NCI-H2081 (cell line): ENCODE measurements around the gene HSD11B2.

Experiments used
- DNase-seq, 2 experiments: peaks; one replicate each; lab custom pipeline; 2025; lab: John Stamatoyannopoulos, UW

The HSD11B2 gene

DNA sequence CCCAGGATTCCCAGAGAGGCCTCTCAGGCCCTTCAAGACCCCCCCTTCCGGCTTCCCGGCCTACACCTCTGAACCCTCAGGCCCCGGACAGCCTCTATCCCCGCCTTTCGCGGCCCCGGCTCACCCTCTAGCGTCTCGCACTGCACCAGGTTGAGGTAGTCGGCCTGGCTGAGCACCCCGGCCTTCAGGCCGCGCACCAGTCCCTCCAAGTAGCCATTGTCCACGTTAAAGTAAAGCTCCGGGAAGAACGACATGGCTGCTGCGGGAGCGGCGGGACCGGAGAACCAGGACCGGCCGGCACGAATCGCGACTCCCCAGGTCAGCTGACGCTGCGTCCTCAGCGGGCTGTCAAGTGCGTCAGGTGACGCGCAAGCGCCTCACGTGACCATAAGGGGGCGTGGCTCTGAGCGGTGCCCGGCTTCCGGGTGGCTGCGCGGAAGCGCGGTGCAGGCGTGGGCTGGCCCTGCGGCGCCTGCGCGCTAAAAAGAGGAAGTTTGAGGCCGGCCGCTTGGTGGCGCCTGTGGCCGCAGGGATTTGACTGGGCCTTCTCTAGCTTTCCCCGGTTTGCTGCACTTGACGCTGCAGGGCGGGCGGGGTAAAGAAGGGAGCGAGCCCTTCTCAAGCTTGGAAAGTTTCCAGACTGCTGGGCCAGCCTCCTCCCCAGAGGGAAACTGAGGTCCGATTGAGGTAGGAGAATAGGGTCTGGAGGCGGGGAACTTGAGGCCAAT is 50.1 kb downstream of the HSD11B2 start, which contains the start of gene ATP6V0D1:
ATP6V0D1 (minus strand) TSS at position 325 of the 728 bp plus-strand sequence; CDS start at position 254, 71 bp downstream.
- peak; percentile 93 to 95 for DNase-seq

DNA sequence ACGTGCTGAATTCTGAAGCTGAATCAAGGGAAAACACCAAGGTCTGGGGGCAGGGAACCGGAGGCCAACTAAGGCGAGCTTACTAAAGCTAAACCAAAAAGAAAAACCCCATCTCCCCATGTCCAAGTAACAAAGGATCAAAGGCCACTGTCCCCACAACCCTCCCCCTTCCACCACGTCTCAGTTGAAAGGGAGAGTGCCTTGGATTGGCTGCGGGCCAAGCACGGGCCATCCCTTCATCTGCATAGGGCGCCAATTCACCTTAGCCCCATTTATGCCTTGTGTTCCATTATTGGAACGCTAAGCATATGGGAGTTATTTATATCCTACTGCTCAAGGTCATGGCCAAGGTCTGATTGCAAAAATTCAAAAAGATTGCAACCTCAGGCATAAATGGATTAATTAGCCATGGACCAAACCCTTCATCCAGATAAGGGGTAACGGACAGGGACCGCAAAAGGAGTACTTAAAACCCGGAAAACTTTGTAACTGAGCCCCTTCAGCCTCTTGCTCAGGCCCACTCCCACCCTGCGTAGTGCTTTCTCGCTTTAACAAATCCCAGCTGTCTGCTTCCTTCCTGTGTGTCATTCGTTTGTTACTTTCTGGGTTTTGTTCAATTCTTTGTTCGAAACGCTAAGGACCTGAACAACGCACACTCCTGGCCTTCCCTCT is 50.8 kb downstream of the HSD11B2 start:
- DNase-seq: peak; percentile 13 to 31

DNA sequence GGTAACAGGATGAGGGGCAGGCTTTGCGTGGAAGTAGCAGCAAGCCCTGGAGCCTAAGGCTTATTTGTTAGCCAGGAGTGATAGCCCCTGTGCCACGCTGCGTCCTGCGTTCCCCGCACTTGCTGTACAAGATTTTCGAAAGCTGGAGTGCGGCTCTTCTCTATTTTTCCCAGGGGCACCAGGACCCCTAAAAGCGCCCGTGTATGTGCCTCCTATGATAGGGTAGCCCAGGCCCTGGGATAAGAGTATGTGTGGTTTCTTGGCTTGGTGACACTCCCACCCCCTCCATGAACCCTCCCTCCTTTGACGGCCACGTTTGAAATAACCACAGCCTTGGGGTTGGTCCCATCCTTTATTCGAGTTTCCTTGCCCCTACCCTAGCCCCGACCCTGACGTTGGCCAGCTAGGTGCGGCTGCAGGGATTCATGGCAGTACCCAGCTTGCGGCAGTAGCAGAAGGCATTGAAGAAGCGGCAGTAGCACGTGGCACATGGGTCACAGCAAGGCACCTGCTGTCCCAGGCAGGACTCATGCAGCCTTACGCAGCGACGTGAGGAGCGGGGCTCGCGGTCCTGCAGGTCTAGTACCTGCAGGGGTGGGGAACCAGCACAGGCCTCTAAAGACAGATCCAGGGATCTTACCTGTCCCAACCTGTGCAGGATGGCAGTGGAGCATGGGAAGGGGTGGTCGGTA is 51.5 kb downstream of the HSD11B2 start:
- DNase-seq: no peak

DNA sequence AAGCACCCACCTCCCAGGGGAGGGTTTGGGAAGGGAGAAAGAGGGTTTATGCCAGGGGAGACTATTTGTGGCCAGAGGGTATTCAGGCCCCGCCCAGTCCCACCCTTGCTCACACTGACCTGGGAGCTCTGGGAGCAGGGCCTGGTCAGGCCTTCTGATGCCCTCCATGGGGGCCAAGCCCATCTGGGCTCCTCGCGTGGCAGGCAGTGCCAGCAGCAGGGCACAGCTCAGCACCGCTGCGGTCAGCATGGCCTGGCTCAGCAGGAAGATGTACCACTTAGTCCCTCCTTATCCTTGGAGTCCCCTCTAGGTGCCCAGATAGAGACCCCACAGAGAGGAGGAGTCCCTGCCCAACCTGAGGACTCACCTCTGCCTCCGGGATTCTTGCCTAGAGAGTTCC is 52.2 kb downstream of the HSD11B2 start, which contains the start of gene AGRP:
AGRP (minus strand) TSS at position 398 of the 400 bp plus-strand sequence; CDS start at position 249, 149 bp downstream.
- DNase-seq: no peak

DNA sequence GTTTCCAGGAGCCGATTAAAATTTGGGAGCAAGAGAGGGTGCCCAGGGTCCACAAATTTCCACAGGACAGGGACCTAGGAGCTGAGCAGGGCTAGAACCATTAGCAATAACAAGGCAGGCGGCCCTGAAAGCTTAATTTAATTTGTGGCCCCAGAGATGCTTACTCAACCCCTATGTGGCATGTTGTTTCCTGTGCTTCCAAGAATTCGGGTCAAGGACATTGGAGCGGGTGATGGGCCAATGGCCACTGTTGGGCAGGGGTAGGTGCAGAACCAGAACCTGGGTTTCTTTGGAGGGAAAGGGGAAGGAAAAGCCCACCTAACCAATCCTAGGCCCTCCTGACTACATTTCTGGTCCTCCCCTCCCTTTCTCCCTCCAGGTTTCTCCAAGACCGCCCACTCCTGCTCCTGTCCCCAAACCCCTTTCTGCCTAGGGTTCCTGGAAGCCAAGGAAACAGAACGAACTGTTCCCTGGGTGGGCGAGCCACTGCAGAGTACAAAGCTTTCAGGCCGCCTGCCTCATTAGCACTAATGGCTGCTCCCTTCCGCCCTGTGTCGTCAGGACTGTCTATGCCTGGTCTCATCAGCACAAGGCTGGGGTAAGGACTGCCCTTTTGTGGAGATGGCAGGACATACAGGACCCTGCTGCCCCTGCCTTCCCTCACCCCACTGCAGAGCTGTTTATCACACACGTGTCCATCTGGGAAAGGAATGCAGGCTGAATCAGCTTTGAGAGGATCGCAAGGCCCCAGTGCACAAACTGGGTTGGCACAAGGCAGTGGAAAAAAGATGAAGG is 53.0 kb downstream of the HSD11B2 start:
- no peak for DNase-seq

DNA sequence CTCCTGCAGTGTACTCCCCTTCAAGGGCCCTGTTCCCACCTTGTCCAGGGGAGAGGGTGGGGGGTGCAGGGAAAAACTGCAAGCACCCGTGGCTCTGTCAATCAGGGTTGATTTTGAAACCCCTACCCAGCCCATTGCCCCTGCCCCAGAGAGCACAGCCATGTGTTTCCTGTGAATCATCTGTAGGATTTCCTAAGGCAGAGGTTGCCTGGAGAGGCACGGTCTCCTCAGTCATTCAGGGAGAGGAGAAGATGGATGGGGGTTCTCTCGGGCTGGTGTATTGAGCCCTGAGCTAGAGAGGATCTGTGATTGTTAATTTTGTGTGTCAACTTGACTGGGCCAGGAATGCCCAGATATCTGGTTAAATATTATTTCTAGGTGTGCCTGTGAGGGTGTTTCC is 55.9 kb downstream of the HSD11B2 start:
- no peak for DNase-seq
